ENCODE data around the gene ACSF3. TPM values are rescaled to one million over a fixed set of nuclear protein-coding genes. Genes with fewer than 3 reads are reported as not detected.

ACSF3 gene
- total and polyA plus RNA-seq, 2 experiments from 2014 or later = 20.7 to 28.0 TPM

GRCh38 chr16:89177501-89177900 is 83.8 kb downstream of the ACSF3 start:
- H2AFZ ChIP-seq = no peak overlapping the region
- H3K9me3 ChIP-seq (ENCODE audit: low read depth) = no peaks in the 10 kb centered on the region
- no peak overlapping the region for H3K27ac ChIP-seq
- no peak for DNase-seq (ENCODE audit: low spot score)
- H3K79me2 ChIP-seq = no peaks in the 10 kb centered on the region
- no peak for TF ChIP-seq EZH2 (IDR thresholded peaks at IDR 0.05; ENCODE audit: borderline replicate concordance)
- no peak for TF ChIP-seq EZH2phosphoT487 (IDR thresholded peaks at IDR 0.05; ENCODE audit: low read depth, severe bottlenecking, unreplicated experiment)
- no peak for TF ChIP-seq CTCF (IDR thresholded peaks at IDR 0.05; ENCODE audit: poor library complexity)
- peaks cover 9% of the 10 kb centered on the region for H3K4me1 ChIP-seq (ENCODE audit: insufficient read depth)
- no peak overlapping the region for H3K4me2 ChIP-seq
- WGBS (ENCODE audit: low lambda C conversion rate, missing lambda C conversion rate) = 91% methylated on average over 11 of the region's 12 CpGs
- no peaks in the 10 kb centered on the region for H3K9me2 ChIP-seq (replicated peaks; ENCODE audit: insufficient read depth)
- no peaks in the 10 kb centered on the region for H3K36me3 ChIP-seq (replicated peaks; ENCODE audit: insufficient read depth, low read depth)
- H3K27me3 ChIP-seq = no peaks in the 10 kb centered on the region
- H3K4me3 ChIP-seq = no peak overlapping the region
- H4K20me1 ChIP-seq (ENCODE audit: insufficient read depth, poor library complexity, severe bottlenecking) = no peaks in the 10 kb centered on the region

- no peak for DNase-seq (ENCODE audit: low spot score)
- H3K9me3 ChIP-seq (ENCODE audit: low read depth) = no peaks in the 10 kb centered on the region
- no peaks in the 10 kb centered on the region for H3K9me2 ChIP-seq (replicated peaks; ENCODE audit: insufficient read depth)
- WGBS (ENCODE audit: low lambda C conversion rate, missing lambda C conversion rate) = 82% methylated on average over 13 of the region's 24 CpGs
- H3K4me2 ChIP-seq = no peak overlapping the region
- no peaks in the 10 kb centered on the region for H3K4me1 ChIP-seq (ENCODE audit: insufficient read depth)
- H3K27me3 ChIP-seq = no peaks in the 10 kb centered on the region
- TF ChIP-seq EZH2phosphoT487 (IDR thresholded peaks at IDR 0.05; ENCODE audit: low read depth, severe bottlenecking, unreplicated experiment) (no peak), CTCF (IDR thresholded peaks at IDR 0.05; ENCODE audit: poor library complexity) (no peak), EZH2 (IDR thresholded peaks at IDR 0.05; ENCODE audit: borderline replicate concordance) (no peak)
- H3K4me3 ChIP-seq = no peak overlapping the region
- H3K27ac ChIP-seq = no peak overlapping the region
- no peak overlapping the region for H2AFZ ChIP-seq
- H3K36me3 ChIP-seq (replicated peaks; ENCODE audit: insufficient read depth, low read depth) = no peaks in the 10 kb centered on the region
- H4K20me1 ChIP-seq (ENCODE audit: insufficient read depth, poor library complexity, severe bottlenecking) = no peaks in the 10 kb centered on the region
- no peaks in the 10 kb centered on the region for H3K79me2 ChIP-seq
Observed at GRCh38 chr16:89178453-89179147, 84.9 kb downstream of the ACSF3 start.

GRCh38 chr16:89179148-89179484 is 85.5 kb downstream of the ACSF3 start:
- no peak for TF ChIP-seq EZH2 (IDR thresholded peaks at IDR 0.05; ENCODE audit: borderline replicate concordance)
- TF ChIP-seq CTCF (IDR thresholded peaks at IDR 0.05; ENCODE audit: poor library complexity) = no peak
- no peak for TF ChIP-seq EZH2phosphoT487 (IDR thresholded peaks at IDR 0.05; ENCODE audit: low read depth, severe bottlenecking, unreplicated experiment)
- H3K79me2 ChIP-seq = no peaks in the 10 kb centered on the region
- WGBS (ENCODE audit: low lambda C conversion rate, missing lambda C conversion rate) = 88% methylated on average over 19 of the region's 19 CpGs

More at GRCh38 chr16:89179148-89179484, 85.5 kb downstream of the ACSF3 start:
- no peak overlapping the region for H3K4me2 ChIP-seq
- no peaks in the 10 kb centered on the region for H3K27me3 ChIP-seq
- H3K4me1 ChIP-seq (ENCODE audit: insufficient read depth) = no peaks in the 10 kb centered on the region
- no peaks in the 10 kb centered on the region for H4K20me1 ChIP-seq (ENCODE audit: insufficient read depth, poor library complexity, severe bottlenecking)
- H3K27ac ChIP-seq = no peak overlapping the region
- no peak overlapping the region for H3K4me3 ChIP-seq
- no peaks in the 10 kb centered on the region for H3K36me3 ChIP-seq (replicated peaks; ENCODE audit: insufficient read depth, low read depth)
- H3K9me2 ChIP-seq (replicated peaks; ENCODE audit: insufficient read depth) = no peaks in the 10 kb centered on the region
- H3K9me3 ChIP-seq (ENCODE audit: low read depth) = no peaks in the 10 kb centered on the region
- no peak overlapping the region for H2AFZ ChIP-seq
- no peak for DNase-seq (ENCODE audit: low spot score)

All from hepatocyte (in vitro differentiated cells).